ENCODE data around the gene SFRP5. TPM values are rescaled to one million over a fixed set of nuclear protein-coding genes. Genes with fewer than 3 reads are reported as not detected.

Gene SFRP5
- total RNA-seq, 3 donors from 2014 or later = 0.41 to 23.0 (median 1.0) TPM

GRCh38 chr10:97759946-97760345, 11.9 kb downstream of the SFRP5 start:
- no peaks in the 10 kb centered on the region for H3K36me3 ChIP-seq (ENCODE audit: low read depth)
- DNase-seq (no peak), ATAC-seq (no peak)
- H3K4me3 ChIP-seq = no peak overlapping the region
- TF ChIP-seq, protein P1, sequence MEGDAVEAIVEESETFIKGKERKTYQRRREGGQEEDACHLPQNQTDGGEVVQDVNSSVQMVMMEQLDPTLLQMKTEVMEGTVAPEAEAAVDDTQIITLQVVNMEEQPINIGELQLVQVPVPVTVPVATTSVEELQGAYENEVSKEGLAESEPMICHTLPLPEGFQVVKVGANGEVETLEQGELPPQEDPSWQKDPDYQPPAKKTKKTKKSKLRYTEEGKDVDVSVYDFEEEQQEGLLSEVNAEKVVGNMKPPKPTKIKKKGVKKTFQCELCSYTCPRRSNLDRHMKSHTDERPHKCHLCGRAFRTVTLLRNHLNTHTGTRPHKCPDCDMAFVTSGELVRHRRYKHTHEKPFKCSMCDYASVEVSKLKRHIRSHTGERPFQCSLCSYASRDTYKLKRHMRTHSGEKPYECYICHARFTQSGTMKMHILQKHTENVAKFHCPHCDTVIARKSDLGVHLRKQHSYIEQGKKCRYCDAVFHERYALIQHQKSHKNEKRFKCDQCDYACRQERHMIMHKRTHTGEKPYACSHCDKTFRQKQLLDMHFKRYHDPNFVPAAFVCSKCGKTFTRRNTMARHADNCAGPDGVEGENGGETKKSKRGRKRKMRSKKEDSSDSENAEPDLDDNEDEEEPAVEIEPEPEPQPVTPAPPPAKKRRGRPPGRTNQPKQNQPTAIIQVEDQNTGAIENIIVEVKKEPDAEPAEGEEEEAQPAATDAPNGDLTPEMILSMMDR (IDR thresholded peaks at IDR 0.05) = no peak
- intact Hi-C loops (cut with DNase I, micrococcal nuclease) = no loop called here
- no peaks in the 10 kb centered on the region for H3K4me1 ChIP-seq (ENCODE audit: low read depth)
- no peaks in the 10 kb centered on the region for H3K9me3 ChIP-seq

GRCh38 chr10:97759158-97759887, 12.5 kb downstream of the SFRP5 start:
- DNase-seq (peak in 2 of 3 donors; percentile 69 to 73), ATAC-seq (peak; percentile 81)
- no peaks in the 10 kb centered on the region for H3K9me3 ChIP-seq
- H3K4me3 ChIP-seq = no peak overlapping the region
- intact Hi-C loops (cut with DNase I, micrococcal nuclease) = no loop called here
- TF ChIP-seq, protein P1 (IDR thresholded peaks at IDR 0.05) = peak; percentile 62
- H3K4me1 ChIP-seq (ENCODE audit: low read depth) = no peaks in the 10 kb centered on the region
- H3K36me3 ChIP-seq (ENCODE audit: low read depth) = no peaks in the 10 kb centered on the region

- intact Hi-C loops (cut with DNase I, micrococcal nuclease) = no loop called here
- no peak for ATAC-seq
- TF ChIP-seq, protein P1 (IDR thresholded peaks at IDR 0.05) = no peak
- no peaks in the 10 kb centered on the region for H3K4me1 ChIP-seq (ENCODE audit: low read depth)
- no peaks in the 10 kb centered on the region for H3K9me3 ChIP-seq
- H3K36me3 ChIP-seq (ENCODE audit: low read depth) = peaks cover 3% of the 10 kb centered on the region
- DNase-seq = no peak
- H3K4me3 ChIP-seq = no peak overlapping the region
These were observed 14.3 kb downstream of the SFRP5 start for GRCh38 chr10:97757471-97757870.

DNA sequence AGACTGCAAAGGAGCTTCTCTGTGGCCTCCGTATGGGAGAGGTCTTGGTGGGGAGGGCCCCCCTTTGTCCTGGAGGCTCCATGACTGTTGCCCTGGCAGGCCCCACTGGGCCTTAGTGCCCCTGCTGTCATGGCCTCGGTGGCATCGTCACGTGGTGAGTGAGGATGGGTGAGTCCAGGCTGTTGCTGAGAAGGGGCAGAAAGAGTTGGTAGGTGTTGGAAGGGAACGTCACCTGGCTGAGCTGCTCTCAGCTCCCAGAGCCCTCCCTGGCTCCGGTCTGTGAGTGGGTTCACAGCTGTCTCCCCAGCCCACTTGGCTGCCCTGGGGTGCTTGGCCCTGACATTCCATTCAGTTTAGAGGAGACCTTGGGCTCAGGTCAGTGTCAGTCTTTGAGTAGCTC, 16.1 kb downstream of the SFRP5 start:
- H3K4me1 ChIP-seq (ENCODE audit: low read depth) = no peaks in the 10 kb centered on the region
- ATAC-seq (no peak), DNase-seq (no peak)
- intact Hi-C loops (cut with DNase I, micrococcal nuclease) = no loop called here
- TF ChIP-seq, protein P1 (IDR thresholded peaks at IDR 0.05) = no peak
- H3K4me3 ChIP-seq = no peak overlapping the region
- no peaks in the 10 kb centered on the region for H3K9me3 ChIP-seq
- peaks cover 4% of the 10 kb centered on the region for H3K36me3 ChIP-seq (ENCODE audit: low read depth)

- Histone ChIP-seq H3K4me3 (no peak overlapping the region), H3K4me1 (ENCODE audit: low read depth) (no peaks in the 10 kb centered on the region), H3K9me3 (no peaks in the 10 kb centered on the region), H3K36me3 (ENCODE audit: low read depth) (peaks cover 14% of the 10 kb centered on the region)
- TF ChIP-seq, protein P1 (IDR thresholded peaks at IDR 0.05) = no peak
- ATAC-seq = no peak
- intact Hi-C loops (cut with DNase I, micrococcal nuclease) = no loop called here
- DNase-seq = no peak
These were observed 17.1 kb downstream of the SFRP5 start for GRCh38 chr10:97754726-97755125.
